Gastroesophageal sphincter (tissue), 4 donors: ENCODE data around the gene FNBP1. TPM values are rescaled to one million over a fixed set of nuclear protein-coding genes. Genes with fewer than 3 reads are reported as not detected.

ENCODE experiments used
- ATAC-seq: fragments of 150-250 bp; one replicate; pipeline ENCODE4 v1.9.1; 2016; ENCODE audit warnings: mild to moderate bottlenecking, moderate library complexity
- H3K27ac ChIP-seq, 4 donors: fragments of 200-600 bp; sonication (generic) in 3 of 4; 1 replicate in 3 of 4; 2 replicates in 1 of 4; pipeline ENCODE4 v1.5.1; 2016 to 2019
- H3K27me3 ChIP-seq: fragments of 200-600 bp; sonication (generic); one replicate; pipeline ENCODE4 v1.5.1; 2019
- H3K36me3 ChIP-seq, 2 donors: fragments of 200-600 bp; sonication (generic); one replicate each; pipeline ENCODE4 v1.5.1; 2019; ENCODE audit warnings: control low read depth in 1 of 2
- H3K4me1 ChIP-seq, 3 donors: fragments of 200-600 bp; sonication (generic); 1 replicate in 2 of 3; 2 replicates in 1 of 3; pipeline ENCODE4 v1.5.1; 2016 to 2019; ENCODE audit warnings: control low read depth in 2 of 3
- H3K4me3 ChIP-seq, 2 donors: fragments of 200-600 bp; sonication (generic); one replicate each; pipeline ENCODE4 v1.5.1; 2019; ENCODE audit warnings: mild to moderate bottlenecking in 1 of 2, moderate library complexity in 1 of 2
- H3K9me3 ChIP-seq, 3 donors: fragments of 200-600 bp; sonication (generic); one replicate each; pipeline ENCODE4 v1.5.1; 2017 to 2019; ENCODE audit warnings: control low read depth in 2 of 3
- CTCF ChIP-seq, 4 experiments: fragments of 200-600 bp in 2 of 4; fragments of 450-650 bp in 2 of 4; sonication (generic) in 1 of 4; IDR thresholded peaks; one replicate each; pipeline ENCODE4 v1.5.1; 2017 to 2019; ENCODE audit warnings: antibody characterized with exemption in 4 of 4, mild to moderate bottlenecking in 2 of 4, moderate library complexity in 2 of 4
- EP300 ChIP-seq: sonication (generic); formaldehyde crosslinking; IDR thresholded peaks from one replicate; pipeline ENCODE4 v1.6.1; 2017; ENCODE audit warnings: antibody characterized with exemption, mild to moderate bottlenecking
- POLR2A ChIP-seq, 2 donors: fragments of 450-650 bp; IDR thresholded peaks; one replicate each; pipeline ENCODE4 v1.6.1; 2017; ENCODE audit warnings: antibody characterized with exemption in 2 of 2, mild to moderate bottlenecking in 2 of 2, moderate library complexity in 1 of 2
- POLR2AphosphoS5 ChIP-seq: sonication (generic); formaldehyde crosslinking; IDR thresholded peaks from one replicate; pipeline ENCODE4 v1.6.1; 2017; ENCODE audit warnings: antibody characterized with exemption
- WGBS, 2 donors: methylation state at CpG; one replicate each; pipeline ENCODE4 v1.1.5; 2018; ENCODE audit warnings: low coverage in 1 of 2; 5-methylcytosine and 5-hydroxymethylcytosine counted together
- total RNA-seq, 4 donors: library from RNA; depleted of rRNA; stranded (reverse); fragments of >200 nt; gene quantifications; one replicate each; pipeline ENCODE4 v1.1.0, GENCODE V29; 2016

Gene FNBP1
- total RNA-seq, 4 donors from 2014 or later = 119 to 343 (median 188) TPM

- Histone ChIP-seq H3K4me1 (peaks cover 9 to 100% (median 34%) of the 10 kb centered on the region in 3 donors), H3K27me3 (no peaks in the 10 kb centered on the region), H3K9me3 (no peaks in the 10 kb centered on the region), H3K27ac (peak overlapping the region; percentile 88 to 99 (median 95)), H3K36me3 (no peaks in the 10 kb centered on the region), H3K4me3 (no peak overlapping the region)
- no peak for ATAC-seq
- 67% methylated on average over 3 of the region's 3 CpGs for WGBS, 2 donors
- TF ChIP-seq EP300 = no peak
- TF ChIP-seq POLR2A (IDR thresholded peaks at IDR 0.05) = no peak
- no peak for TF ChIP-seq CTCF (IDR thresholded peaks at IDR 0.05)
- TF ChIP-seq POLR2AphosphoS5 = no peak
These were observed 12.3 kb downstream of the FNBP1 start for GRCh38 chr9:130030651-130031127.

GRCh38 chr9:130029223-130029973 lies 13.6 kb downstream of the FNBP1 start:
- no peaks in the 10 kb centered on the region for H3K27me3 ChIP-seq
- peaks cover 9 to 100% (median 33%) of the 10 kb centered on the region in 3 donors for H3K4me1 ChIP-seq
- H3K27ac ChIP-seq = peak overlapping the region; percentile 88 to 99 (median 95)
- H3K36me3 ChIP-seq = no peaks in the 10 kb centered on the region
- WGBS, 2 donors = 47 to 69% methylated on average over 5 to 10 of the region's 10 CpGs
- H3K9me3 ChIP-seq = no peaks in the 10 kb centered on the region
- no peak overlapping the region for H3K4me3 ChIP-seq
- no peak for ATAC-seq
- TF ChIP-seq POLR2A (IDR thresholded peaks at IDR 0.05) = no peak
- TF ChIP-seq CTCF (IDR thresholded peaks at IDR 0.05) = no peak
- no peak for TF ChIP-seq EP300
- no peak for TF ChIP-seq POLR2AphosphoS5

GRCh38 chr9:130028493-130029222 lies 14.3 kb downstream of the FNBP1 start:
- Histone ChIP-seq H3K36me3 (no peaks in the 10 kb centered on the region), H3K4me3 (no peak overlapping the region), H3K9me3 (no peaks in the 10 kb centered on the region), H3K27me3 (no peaks in the 10 kb centered on the region), H3K27ac (peak overlapping the region; percentile 88 to 99 (median 95)), H3K4me1 (peaks cover 15 to 100% (median 36%) of the 10 kb centered on the region in 3 donors)
- TF ChIP-seq POLR2AphosphoS5 = no peak
- no peak for TF ChIP-seq CTCF (IDR thresholded peaks at IDR 0.05)
- TF ChIP-seq EP300 = no peak
- no peak for TF ChIP-seq POLR2A (IDR thresholded peaks at IDR 0.05)
- 24 to 28% methylated on average over 5 to 6 of the region's 6 CpGs for WGBS, 2 donors
- no peak for ATAC-seq

GRCh38 chr9:130027533-130028365 lies 15.2 kb downstream of the FNBP1 start:
- Histone ChIP-seq H3K27me3 (no peaks in the 10 kb centered on the region), H3K4me1 (peaks cover 23 to 100% (median 44%) of the 10 kb centered on the region in 3 donors), H3K36me3 (no peaks in the 10 kb centered on the region), H3K9me3 (no peaks in the 10 kb centered on the region), H3K27ac (peak overlapping the region; percentile 88 to 99 (median 95)), H3K4me3 (no peak overlapping the region)
- 66 to 87% methylated on average over 4 to 9 of the region's 9 CpGs for WGBS, 2 donors
- no peak for ATAC-seq
- TF ChIP-seq EP300 (no peak), POLR2AphosphoS5 (no peak), CTCF (IDR thresholded peaks at IDR 0.05) (no peak), POLR2A (IDR thresholded peaks at IDR 0.05) (no peak)
